Stimulated activated CD8-positive, alpha-beta memory T cell treated with anti-CD3 and anti-CD28 coated beads, Interleukin-4, amount 100 ng/mL, for 24 hours (primary cell): ENCODE results near the gene BRCA1.
A peak's percentile ranks its signal among the peaks of the same experiment; 100 is the strongest.

Experiments
- DNase-seq: peaks from one replicate; pipeline ENCODE4 v3.0.0-alpha.2; 2020; ENCODE audit warnings: low read depth

The BRCA1 gene

DNA sequence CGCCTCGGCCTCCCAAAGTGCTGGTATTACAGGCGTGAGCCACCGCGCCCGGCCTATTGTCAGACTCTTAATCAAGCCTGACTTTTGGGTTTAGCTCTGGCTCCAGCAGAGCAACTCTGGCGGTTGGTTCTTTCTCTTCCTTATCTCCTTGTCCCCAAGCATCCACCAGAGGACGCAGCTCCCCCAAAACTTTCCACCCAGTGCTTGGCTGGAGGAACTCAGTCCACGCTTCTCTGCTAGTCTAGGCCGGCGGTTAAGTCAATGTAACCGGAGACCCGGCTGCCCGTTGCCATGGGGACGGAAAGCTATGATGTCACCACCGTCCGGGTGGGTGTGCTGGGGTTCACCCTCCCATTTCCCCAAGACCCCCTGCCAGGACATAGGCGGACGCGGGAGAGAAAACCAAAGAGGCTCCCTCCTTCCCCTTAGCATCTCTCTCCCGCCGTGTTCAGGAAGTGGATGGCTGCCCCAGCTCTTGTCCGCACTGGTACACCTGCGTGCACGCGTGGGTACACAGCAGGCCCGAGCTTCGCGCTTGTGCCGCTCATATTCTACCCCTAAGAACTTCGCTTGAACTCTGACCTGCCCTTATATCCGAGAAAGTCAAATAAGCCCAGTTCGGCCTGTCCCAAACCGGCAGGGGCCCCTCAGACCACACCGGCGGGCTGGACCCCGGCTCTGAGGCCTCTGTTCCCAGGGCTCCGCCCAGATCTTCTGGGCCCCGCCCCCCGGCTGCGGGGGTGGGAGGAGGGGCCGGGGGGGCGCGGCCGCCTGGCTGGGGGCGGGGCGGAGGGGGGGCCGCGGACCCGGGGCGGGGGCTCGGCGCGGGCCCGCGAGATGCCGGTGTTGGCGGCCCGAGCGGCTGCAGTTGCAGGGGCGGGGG lies 100.5 kb downstream of the BRCA1 start, which contains the start of gene RND2:
RND2 (plus strand) TSS at position 825 of the 883 bp plus-strand sequence. CDS start 117 bp downstream, outside the sequence.
- peak; percentile 62 for DNase-seq

DNA sequence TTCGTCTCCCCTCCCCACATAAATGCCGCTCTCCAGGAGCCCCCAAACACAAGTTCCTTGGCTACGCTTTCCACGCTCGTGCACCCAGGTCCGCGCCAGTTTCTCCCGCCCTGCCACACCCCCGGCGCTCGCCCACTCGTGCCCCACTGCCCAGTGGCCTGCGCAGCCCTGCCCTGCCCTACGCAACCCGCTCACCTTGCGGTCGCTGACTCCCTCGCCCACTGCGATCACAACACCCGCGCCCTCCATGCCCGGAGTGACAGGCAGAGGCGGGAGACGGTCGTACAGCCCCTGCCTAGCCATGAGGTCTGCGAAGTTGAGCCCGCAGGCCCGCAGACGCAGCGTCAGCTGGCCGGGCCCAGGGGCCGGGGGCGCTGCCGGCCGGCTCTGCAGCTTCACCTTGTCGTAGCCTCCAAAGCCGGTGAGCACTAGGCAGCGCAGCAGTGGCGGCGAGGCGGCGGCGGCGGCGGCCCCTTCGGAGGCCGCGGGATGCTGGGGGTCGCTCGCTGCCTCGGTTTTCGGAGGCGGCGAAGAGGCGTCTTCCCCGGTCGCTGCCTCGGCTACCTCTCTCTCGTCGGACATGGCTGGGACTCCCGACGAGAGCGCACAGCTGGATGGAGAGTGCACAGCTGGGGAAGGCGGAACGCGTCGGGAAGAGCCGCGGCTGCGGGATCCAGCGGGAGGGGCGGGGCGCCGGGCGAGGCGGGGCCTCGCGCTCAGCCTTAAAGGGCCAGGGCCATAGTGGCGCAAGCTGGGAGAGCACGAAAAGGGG lies 103.2 kb downstream of the BRCA1 start, which contains the start of gene VAT1:
VAT1 (minus strand) TSS at position 645 of the 772 bp plus-strand sequence; CDS start at position 582, 63 bp downstream.
- peak; percentile 56 for DNase-seq

GRCh38 chr17:43020789-43021740 lies 104.1 kb downstream of the BRCA1 start:
- DNase-seq = no peak

GRCh38 chr17:43020030-43020621 lies 105.0 kb downstream of the BRCA1 start:
- DNase-seq = no peak

- no peak for DNase-seq
Measured at GRCh38 chr17:43019418-43019817, 105.7 kb downstream of the BRCA1 start.

DNA sequence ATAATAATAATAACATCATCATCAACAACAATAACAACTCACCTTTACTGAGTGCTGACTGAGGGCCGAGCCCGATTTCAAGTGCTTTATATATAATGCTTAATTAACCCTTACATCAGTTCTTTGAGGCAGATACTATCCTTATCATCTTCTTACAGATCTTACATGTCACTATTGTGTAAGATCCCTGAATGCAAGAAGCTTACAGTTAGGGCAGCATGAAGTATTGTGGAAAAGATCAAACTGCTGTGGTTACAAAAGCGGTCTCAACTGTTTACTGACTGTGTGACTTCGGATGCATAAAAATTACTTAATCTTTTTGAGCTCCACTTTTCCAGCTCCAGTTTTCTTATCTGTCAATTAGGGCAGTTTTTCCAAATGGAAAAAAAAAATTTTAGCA lies 106.2 kb downstream of the BRCA1 start:
- no peak for DNase-seq

GRCh38 chr17:43018008-43018853 lies 106.9 kb downstream of the BRCA1 start:
- DNase-seq = no peak

GRCh38 chr17:43016216-43016615 lies 108.9 kb downstream of the BRCA1 start:
- DNase-seq = no peak

GRCh38 chr17:43015579-43015978 lies 109.6 kb downstream of the BRCA1 start:
- DNase-seq = no peak

DNA sequence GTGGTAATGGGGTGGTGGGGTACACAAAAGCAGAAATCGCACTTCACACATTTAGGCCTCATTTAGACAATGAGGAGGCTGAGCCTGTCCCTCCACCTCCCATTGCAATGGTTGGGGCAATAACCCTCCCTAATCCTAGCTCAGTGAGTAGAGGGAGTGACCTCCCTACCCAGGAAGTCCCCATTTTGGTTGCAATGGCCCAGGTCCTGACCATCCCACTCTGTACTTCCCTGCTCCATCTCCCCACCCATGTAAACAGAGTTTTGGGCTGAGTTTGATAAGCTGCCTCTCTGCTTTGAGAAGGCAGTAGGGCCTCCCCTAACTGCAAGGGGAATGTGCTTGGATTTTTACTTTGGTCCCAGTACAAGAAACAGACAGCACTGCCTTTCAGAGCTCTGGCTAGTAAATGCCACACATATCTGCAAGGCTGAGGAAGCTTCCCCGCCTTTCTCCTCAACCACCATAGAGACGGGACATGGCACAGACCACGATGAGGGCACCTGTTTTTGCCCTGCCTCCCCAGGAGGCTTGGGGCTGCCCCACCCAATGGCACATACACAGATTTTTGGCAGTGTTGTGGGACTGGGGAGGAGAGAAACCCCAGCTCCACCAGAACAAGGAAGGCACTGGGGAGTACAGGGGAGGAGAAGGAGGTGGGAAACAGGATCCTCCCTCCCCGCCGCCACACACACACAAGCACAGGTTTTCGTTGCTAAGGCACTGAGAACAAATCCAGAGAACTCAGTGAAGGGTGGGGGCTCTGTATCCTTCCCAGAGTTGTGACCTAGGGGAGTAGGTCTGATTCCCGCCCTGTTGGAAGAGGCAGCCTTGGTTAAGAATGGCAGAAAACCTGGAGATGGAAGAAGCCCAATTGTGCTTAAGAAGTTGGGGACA lies 110.3 kb downstream of the BRCA1 start:
- no peak for DNase-seq

DNA sequence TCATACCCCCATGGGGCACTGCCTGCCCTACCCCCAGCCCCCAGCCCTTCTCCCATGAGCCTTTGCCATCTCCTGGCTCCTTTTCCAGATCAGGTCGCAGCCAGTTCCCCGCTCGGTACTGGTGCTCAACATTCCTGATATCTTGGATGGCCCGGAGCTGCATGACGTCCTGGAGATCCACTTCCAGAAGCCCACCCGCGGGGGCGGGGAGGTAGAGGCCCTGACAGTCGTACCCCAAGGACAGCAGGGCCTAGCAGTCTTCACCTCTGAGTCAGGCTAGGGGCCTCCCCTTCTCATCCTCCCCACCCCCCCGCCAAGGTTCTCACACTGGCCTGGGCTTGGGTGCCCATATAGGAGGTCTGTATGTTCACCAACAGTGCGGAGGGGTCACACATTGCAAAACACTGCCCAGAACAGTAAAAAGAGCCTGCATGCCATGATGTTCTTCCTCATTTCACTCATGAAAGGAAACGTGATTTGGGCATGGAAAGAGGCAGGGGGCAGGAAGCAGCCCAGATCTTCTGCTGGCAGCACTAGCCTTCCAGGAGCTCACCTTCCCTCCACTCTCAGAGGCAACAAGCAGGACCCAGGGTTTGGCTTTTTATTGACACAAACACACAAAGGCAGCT lies 111.0 kb downstream of the BRCA1 start:
- no peak for DNase-seq

DNA sequence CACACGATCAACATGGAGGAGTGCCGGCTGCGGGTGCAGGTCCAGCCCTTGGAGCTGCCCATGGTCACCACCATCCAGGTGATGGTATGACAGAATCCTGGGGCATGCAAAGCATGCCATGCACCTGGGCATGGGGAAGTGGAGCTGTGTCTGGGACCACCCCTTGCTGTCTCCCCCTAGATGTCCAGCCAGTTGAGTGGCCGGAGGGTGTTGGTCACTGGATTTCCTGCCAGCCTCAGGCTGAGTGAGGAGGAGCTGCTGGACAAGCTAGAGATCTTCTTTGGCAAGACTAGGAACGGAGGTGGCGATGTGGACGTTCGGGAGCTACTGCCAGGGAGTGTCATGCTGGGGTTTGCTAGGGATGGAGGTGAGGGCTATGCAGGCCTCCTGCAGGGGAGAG lies 111.9 kb downstream of the BRCA1 start:
- no peak for DNase-seq

- DNase-seq = no peak
Measured at GRCh38 chr17:43011728-43012472, 113.3 kb downstream of the BRCA1 start.

- DNase-seq = no peak
Measured at GRCh38 chr17:43010667-43011308, 114.4 kb downstream of the BRCA1 start.

DNA sequence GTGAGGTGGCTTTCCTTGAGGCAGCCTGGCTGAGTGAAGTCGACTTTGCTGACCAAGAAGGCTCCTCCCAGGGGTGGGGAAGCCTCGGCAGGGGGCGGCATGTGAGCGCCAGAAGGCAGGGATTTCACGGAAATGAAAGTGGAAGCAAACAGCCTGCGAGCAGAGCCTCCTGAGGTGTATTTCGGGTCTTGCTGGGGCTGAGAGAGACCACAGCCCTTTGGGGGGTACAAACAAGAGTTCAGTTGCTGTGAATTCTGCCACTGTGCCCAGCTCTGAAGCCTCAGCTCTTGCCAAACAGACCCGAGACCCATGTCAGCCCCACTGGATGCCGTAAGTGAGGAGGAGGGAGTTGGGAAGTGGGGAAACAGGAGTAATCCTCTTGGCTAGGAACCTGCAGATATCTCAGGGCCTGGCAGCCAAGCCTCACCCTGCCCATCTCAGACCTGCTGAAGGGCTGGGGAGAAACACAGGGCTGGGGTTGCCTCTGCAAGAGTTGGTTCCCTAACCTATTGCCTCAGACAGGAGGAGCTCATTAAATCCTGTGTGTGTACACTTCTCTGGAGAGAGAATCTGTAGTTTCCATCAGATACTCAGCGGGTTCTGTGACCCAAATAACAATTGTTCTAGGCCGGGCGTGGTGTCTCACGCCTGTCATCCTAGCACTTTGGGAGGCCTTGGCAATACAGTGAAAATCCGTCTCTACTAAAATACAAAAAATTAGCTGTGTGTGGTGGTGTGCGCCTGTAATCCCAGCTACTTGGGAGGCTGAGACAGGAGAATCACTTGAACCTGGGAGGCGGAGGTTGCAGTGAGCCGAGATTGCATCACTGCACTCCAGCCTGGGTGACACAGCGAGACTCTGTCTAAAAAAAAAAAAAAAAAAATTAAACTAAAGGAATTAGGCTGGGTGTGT lies 118.3 kb downstream of the BRCA1 start, which contains the start of gene IFI35:
IFI35 (plus strand) TSS at position 146 of the 913 bp plus-strand sequence; CDS start at position 310, 164 bp downstream.
- DNase-seq = peak; percentile 80

DNA sequence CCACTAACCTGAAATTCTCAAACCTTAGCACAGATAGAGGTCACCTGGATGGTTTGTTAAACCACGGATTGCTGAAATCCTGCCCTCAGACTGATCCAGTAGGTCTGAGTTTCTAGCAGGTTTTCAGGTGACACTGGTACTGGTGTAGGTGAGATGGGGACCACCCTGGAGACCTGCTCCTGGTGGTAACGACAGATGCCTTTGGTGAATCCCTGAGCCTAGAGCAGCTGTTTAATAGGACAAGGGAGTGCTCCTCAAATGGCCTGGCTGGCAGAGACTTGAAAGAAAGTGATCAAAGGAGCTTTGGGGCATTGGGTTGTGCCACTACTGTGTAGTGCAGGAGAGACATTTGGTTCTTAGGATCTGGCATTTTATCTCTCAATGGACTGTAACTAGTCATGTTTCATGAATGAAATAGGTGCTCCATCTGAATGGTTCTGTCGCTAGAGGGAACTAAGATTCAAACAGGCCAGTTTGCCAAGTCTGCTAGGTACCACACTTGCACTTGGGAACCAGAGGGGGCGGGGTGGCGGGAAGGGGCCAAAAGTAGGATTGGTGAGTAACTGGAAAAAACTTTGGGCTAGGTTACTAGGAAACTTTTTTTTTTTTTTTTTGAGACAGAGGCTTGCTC lies 121.5 kb downstream of the BRCA1 start:
- no peak for DNase-seq
